Common myeloid progenitor, CD34-positive (primary cell): Measurements from ENCODE around the gene ZFAND3.

ENCODE experiments used
- CTCF ChIA-PET: fragments of 350-600 bp; sonication (Branson Sonifier 250); formaldehyde crosslinking; loops from one replicate; lab custom pipeline; 2021; ENCODE audit warnings: antibody characterized with exemption; lab: Charles Lee
- POLR2A ChIA-PET: fragments of 350-600 bp; sonication (Branson Sonifier 250); formaldehyde crosslinking; loops from one replicate; lab custom pipeline; 2021; ENCODE audit warnings: antibody characterized with exemption; lab: Charles Lee
- DNase-seq, 3 donors: peaks; one replicate each; pipeline versions ENCODE4 v3.0.0 to v3.0.0-alpha.2; 2013
- H3K27ac ChIP-seq, 2 experiments: 1 replicate in 1 of 2; 2 replicates in 1 of 2; pipeline ENCODE4 v1.7.0; 2013; ENCODE audit warnings: inconsistent platforms in 2 of 2, low read length in 2 of 2, mild to moderate bottlenecking in 2 of 2, low read depth in 1 of 2, moderate library complexity in 1 of 2; ENCODE audit not compliant: severe bottlenecking in 2 of 2, insufficient read depth in 1 of 2, poor library complexity in 1 of 2
- H3K27me3 ChIP-seq, 5 experiments: replicated peaks in 2 of 5; 1 replicate in 3 of 5; 2 replicates in 2 of 5; pipeline versions ENCODE4 v1.6.1 to v1.7.0; 2013; ENCODE audit warnings: low read length in 4 of 5, mild to moderate bottlenecking in 2 of 5, moderate library complexity in 2 of 5, inconsistent platforms in 1 of 5; ENCODE audit not compliant: insufficient read depth in 5 of 5, control insufficient read depth in 4 of 5
- H3K36me3 ChIP-seq, 4 experiments: 1 replicate in 2 of 4; 2 replicates in 2 of 4; pipeline versions ENCODE4 v1.6.1 to v1.7.0; 2013; ENCODE audit warnings: low read length in 3 of 4, control low read depth in 1 of 4, mild to moderate bottlenecking in 1 of 4; ENCODE audit not compliant: control insufficient read depth in 4 of 4, insufficient read depth in 4 of 4
- H3K4me1 ChIP-seq, 4 experiments: 1 replicate in 3 of 4; 2 replicates in 1 of 4; pipeline versions ENCODE4 v1.6.1 to v1.7.1; 2013; ENCODE audit warnings: low read length in 3 of 4, mild to moderate bottlenecking in 3 of 4, control low read depth in 1 of 4, inconsistent platforms in 1 of 4, moderate library complexity in 1 of 4; ENCODE audit not compliant: control insufficient read depth in 4 of 4, insufficient read depth in 4 of 4; ENCODE audit errors: control extremely low read depth in 1 of 4
- H3K4me3 ChIP-seq, 7 experiments: 1 replicate in 4 of 7; 2 replicates in 3 of 7; pipeline versions ENCODE4 v1.5.1 to v1.7.0; 2013; ENCODE audit warnings: mild to moderate bottlenecking in 7 of 7, low read length in 6 of 7, moderate library complexity in 6 of 7, inconsistent platforms in 2 of 7, low read depth in 2 of 7, control low read depth in 1 of 7; ENCODE audit not compliant: insufficient read depth in 4 of 7, control insufficient read depth in 1 of 7; ENCODE audit errors: extremely low read depth in 1 of 7
- H3K9me3 ChIP-seq, 5 experiments: 1 replicate in 4 of 5; 2 replicates in 1 of 5; pipeline versions ENCODE4 v1.6.1 to v1.7.1; 2013; ENCODE audit warnings: low read length in 4 of 5, mild to moderate bottlenecking in 2 of 5, inconsistent platforms in 1 of 5, low read depth in 1 of 5, moderate library complexity in 1 of 5; ENCODE audit not compliant: control insufficient read depth in 4 of 5, insufficient read depth in 2 of 5; ENCODE audit errors: control extremely low read depth in 1 of 5
- WGBS: methylation state at CpG from one replicate; pipeline ENCODE4 v1.1.5; 2013; ENCODE audit not compliant: insufficient coverage; 5-methylcytosine and 5-hydroxymethylcytosine counted together

ZFAND3 gene

DNA sequence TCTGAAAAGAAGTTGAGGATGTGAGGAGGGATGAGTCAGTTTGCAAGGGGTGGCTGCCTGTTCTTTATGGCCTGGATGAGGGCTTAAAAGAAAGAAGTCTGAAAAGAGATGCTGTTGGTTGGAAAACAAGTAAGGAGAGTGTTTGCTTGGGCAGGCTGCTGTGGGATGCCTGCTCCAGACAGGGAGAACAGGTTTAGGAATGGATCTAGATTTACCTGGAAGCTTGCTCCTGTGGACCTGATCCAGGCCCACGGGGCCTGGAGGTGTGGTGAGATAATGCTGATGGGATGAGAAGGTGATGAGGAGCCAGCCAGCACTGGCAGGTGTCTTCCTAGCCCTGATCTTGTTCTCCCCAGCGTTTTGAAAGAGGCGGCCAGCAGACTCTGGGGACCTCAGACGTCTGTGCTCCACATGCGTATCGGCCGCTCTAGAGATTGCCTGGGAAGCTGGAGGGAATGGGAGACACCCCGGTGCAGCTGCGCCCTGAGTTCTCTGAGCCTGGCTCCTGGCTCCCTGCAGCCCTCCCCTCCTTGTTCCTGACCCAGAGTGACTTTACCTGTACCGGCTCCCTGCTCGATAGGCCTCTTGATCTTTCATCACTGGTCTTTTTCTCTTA lies 331.3 kb downstream of the ZFAND3 start:
- H3K4me1 ChIP-seq: peaks cover 0 to 21% (median 10%) of the 10 kb centered on the region in 4 experiments
- no peaks in the 10 kb centered on the region for H3K9me3 ChIP-seq
- 93% methylated on average over 11 of the region's 11 CpGs for WGBS
- H3K36me3 ChIP-seq: peaks cover 0 to 38% (median 12%) of the 10 kb centered on the region in 4 experiments
- CTCF ChIA-PET: interaction anchor here (0.7 kb wide), 1 partner anchor 404 kb away, joined by 3 read pairs; no protein-coding TSS in a partner anchor
- H3K4me3 ChIP-seq: no peak overlapping the region
- no peaks in the 10 kb centered on the region for H3K27me3 ChIP-seq
- H3K27ac ChIP-seq: no peak overlapping the region
- no peak for DNase-seq
- POLR2A ChIA-PET: no interaction called here

GRCh38 chr6:38151580-38152500 lies 332.3 kb downstream of the ZFAND3 start:
- ChIA-PET POLR2A (no interaction called here), CTCF (interaction anchor here (0.7 kb wide), 1 partner anchor 405 kb away, joined by 3 read pairs; no protein-coding TSS in a partner anchor)
- Histone ChIP-seq H3K27ac (no peak overlapping the region), H3K36me3 (peaks cover 0 to 32% (median 12%) of the 10 kb centered on the region in 4 experiments), H3K27me3 (no peaks in the 10 kb centered on the region), H3K4me3 (no peak overlapping the region), H3K9me3 (no peaks in the 10 kb centered on the region), H3K4me1 (peaks cover 0 to 22% (median 10%) of the 10 kb centered on the region in 4 experiments)
- no peak for DNase-seq
- 98% methylated on average over 19 of the region's 22 CpGs for WGBS

GRCh38 chr6:38152620-38153019 lies 333.1 kb downstream of the ZFAND3 start:
- WGBS: 100% methylated on average over 5 of the region's 8 CpGs
- Histone ChIP-seq H3K4me1 (peaks cover 0 to 22% (median 10%) of the 10 kb centered on the region in 4 experiments), H3K36me3 (peaks cover 0 to 32% (median 12%) of the 10 kb centered on the region in 4 experiments), H3K27ac (no peak overlapping the region), H3K27me3 (no peaks in the 10 kb centered on the region), H3K4me3 (no peak overlapping the region), H3K9me3 (no peaks in the 10 kb centered on the region)
- POLR2A ChIA-PET: no interaction called here
- CTCF ChIA-PET: no interaction called here
- DNase-seq: no peak

GRCh38 chr6:38153076-38153797 lies 333.7 kb downstream of the ZFAND3 start:
- no peaks in the 10 kb centered on the region for H3K9me3 ChIP-seq
- peak overlapping the region in 1 of 2 experiments; percentile 81 for H3K27ac ChIP-seq
- 94% methylated on average over 17 of the region's 23 CpGs for WGBS
- peaks cover 0 to 20% (median 10%) of the 10 kb centered on the region in 4 experiments for H3K4me1 ChIP-seq
- H3K27me3 ChIP-seq: no peaks in the 10 kb centered on the region
- ChIA-PET POLR2A (no interaction called here), CTCF (no interaction called here)
- H3K36me3 ChIP-seq: peaks cover 0 to 32% (median 12%) of the 10 kb centered on the region in 4 experiments
- H3K4me3 ChIP-seq: no peak overlapping the region
- DNase-seq: no peak

- no peak for DNase-seq
- POLR2A ChIA-PET: no interaction called here
- H3K9me3 ChIP-seq: no peaks in the 10 kb centered on the region
- CTCF ChIA-PET: no interaction called here
- H3K4me1 ChIP-seq: peaks cover 0 to 16% (median 10%) of the 10 kb centered on the region in 4 experiments
- no peak overlapping the region for H3K4me3 ChIP-seq
- H3K27ac ChIP-seq: peak overlapping the region in 1 of 2 experiments; percentile 81
- 93% methylated on average over 11 of the region's 16 CpGs for WGBS
- no peaks in the 10 kb centered on the region for H3K27me3 ChIP-seq
- peaks cover 0 to 29% (median 12%) of the 10 kb centered on the region in 4 experiments for H3K36me3 ChIP-seq
Measured at GRCh38 chr6:38153798-38154345, 334.3 kb downstream of the ZFAND3 start.

DNA sequence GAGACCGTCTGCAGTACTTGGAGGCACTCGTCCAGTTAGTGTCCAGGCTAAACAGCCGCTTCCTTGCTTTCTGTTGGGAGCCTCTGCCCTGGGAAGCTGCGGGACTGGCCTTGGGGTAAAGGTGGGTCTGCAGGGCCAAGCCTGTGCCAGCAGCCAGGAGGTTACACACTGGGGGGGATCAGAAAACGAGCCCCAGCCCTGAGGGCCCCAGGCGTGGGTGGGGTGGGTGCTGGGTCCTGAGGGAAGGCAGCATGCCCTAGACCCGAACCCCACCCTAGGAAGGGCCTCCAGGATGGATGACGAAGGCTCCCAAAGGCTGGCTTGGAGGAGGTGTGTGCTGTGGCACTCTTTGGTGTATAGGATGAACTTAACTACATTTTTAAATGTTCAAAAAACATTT lies 335.2 kb downstream of the ZFAND3 start:
- DNase-seq: no peak
- no peak overlapping the region for H3K4me3 ChIP-seq
- WGBS: 83% methylated on average over 5 of the region's 8 CpGs
- peaks cover 0 to 16% (median 12%) of the 10 kb centered on the region in 4 experiments for H3K4me1 ChIP-seq
- peaks cover 0 to 2% (median 0%) of the 10 kb centered on the region in 5 experiments for H3K9me3 ChIP-seq
- H3K27ac ChIP-seq: peak overlapping the region; percentile 56 to 81
- POLR2A ChIA-PET: no interaction called here
- H3K36me3 ChIP-seq: peaks cover 0 to 24% (median 12%) of the 10 kb centered on the region in 4 experiments
- CTCF ChIA-PET: no interaction called here
- H3K27me3 ChIP-seq: no peaks in the 10 kb centered on the region
